Endothelial cell (in vitro differentiated cells): ENCODE results near the gene GADD45G. TPM values are rescaled to one million over a fixed set of nuclear protein-coding genes. Genes with fewer than 3 reads are reported as not detected.
A peak's percentile ranks its signal among the peaks of the same experiment; 100 is the strongest.

Source experiments
- DNase-seq: peaks from one replicate; pipeline ENCODE4 v3.0.0; 2021; ENCODE audit warnings: low spot score
- H3K27ac Mint-ChIP-seq: one replicate; pipeline ENCODE4 v1.8.0; 2021; ENCODE audit warnings: mixed read lengths, inconsistent platforms; ENCODE audit not compliant: unreplicated experiment
- H3K27me3 Mint-ChIP-seq: one replicate; pipeline ENCODE4 v1.8.0; 2021; ENCODE audit warnings: mild to moderate bottlenecking, moderate library complexity, mixed read lengths, inconsistent platforms; ENCODE audit not compliant: unreplicated experiment
- H3K36me3 Mint-ChIP-seq: one replicate; pipeline ENCODE4 v1.8.0; 2021; ENCODE audit warnings: mild to moderate bottlenecking, low read depth, mixed read lengths, inconsistent platforms; ENCODE audit not compliant: unreplicated experiment
- H3K4me1 Mint-ChIP-seq: one replicate; pipeline ENCODE4 v1.8.0; 2021; ENCODE audit warnings: mild to moderate bottlenecking, mixed read lengths, inconsistent platforms; ENCODE audit not compliant: unreplicated experiment
- H3K4me3 Mint-ChIP-seq: one replicate; pipeline ENCODE4 v1.8.0; 2021; ENCODE audit warnings: mild to moderate bottlenecking, mixed read lengths, inconsistent platforms; ENCODE audit not compliant: unreplicated experiment
- H3K9me3 Mint-ChIP-seq: one replicate; pipeline ENCODE4 v1.8.0; 2021; ENCODE audit warnings: mixed read lengths, inconsistent platforms; ENCODE audit not compliant: unreplicated experiment
- CTCF ChIP-seq: fragments of 200-600 bp; sonication (generic); IDR thresholded peaks from one replicate; pipeline ENCODE4 v1.5.0; 2021; ENCODE audit warnings: antibody characterized with exemption; ENCODE audit not compliant: unreplicated experiment
- total RNA-seq: library from RNA; stranded (reverse); fragmentation: NEBNext Ultra II Directional; extraction: Animal tissue kit (Norgen Biotek cat#: 25700); gene quantifications from one replicate; pipeline ENCODE4 v1.2.1, GENCODE V29; 2021; ENCODE audit not compliant: unreplicated experiment

GADD45G gene
- total RNA-seq, 1 donor from 2014 or later = 6.2 TPM

DNA sequence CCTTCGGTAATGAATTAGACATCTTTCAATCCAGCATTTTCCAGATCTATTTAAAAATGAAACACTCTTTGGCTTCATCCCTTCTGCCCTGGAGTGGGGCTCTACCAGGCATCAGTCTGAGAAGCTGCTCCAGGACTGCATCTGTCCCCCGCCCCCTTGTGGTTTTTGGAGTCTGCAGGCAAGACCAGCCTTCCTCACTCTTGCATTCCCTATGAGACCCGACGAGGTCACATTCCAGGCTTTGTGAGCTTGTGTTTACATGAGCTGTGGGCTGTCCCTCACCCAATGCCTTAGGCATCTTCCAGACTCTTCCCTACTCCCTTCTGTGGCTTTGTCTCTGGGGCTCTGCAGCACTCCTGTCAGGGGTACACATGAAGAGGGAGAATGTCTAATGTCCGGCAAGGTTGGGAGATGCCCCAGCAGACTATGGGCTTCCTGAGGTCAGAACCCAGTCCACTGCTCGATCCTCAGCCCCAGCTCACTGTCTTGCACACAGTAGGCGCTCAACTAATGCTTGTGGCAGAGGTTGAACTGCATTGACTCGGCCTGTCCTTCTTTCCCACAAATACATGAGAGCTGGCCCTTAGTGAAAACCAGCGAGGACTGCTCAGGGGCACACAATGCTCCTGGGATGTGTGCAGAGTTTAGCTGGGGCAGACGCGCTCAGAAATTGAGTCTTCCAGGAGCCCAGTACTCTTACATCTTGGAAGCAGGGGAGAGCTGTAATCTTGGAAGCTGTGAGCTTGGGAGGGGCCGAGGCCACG is 11.7 kb upstream of the GADD45G start:
- no peaks in the 10 kb centered on the region for H3K36me3 Mint-ChIP-seq
- no peaks in the 10 kb centered on the region for H3K4me1 Mint-ChIP-seq
- H3K4me3 Mint-ChIP-seq = no peak overlapping the region
- no peak overlapping the region for H3K27ac Mint-ChIP-seq
- no peaks in the 10 kb centered on the region for H3K9me3 Mint-ChIP-seq
- no peak for TF ChIP-seq CTCF
- H3K27me3 Mint-ChIP-seq = peaks cover 7% of the 10 kb centered on the region
- DNase-seq = peak; percentile 33

GRCh38 chr9:89593727-89594427 is 10.9 kb upstream of the GADD45G start:
- Mint-ChIP-seq H3K4me1 (no peaks in the 10 kb centered on the region), H3K36me3 (no peaks in the 10 kb centered on the region), H3K4me3 (no peak overlapping the region), H3K27ac (no peak overlapping the region), H3K9me3 (no peaks in the 10 kb centered on the region), H3K27me3 (peaks cover 7% of the 10 kb centered on the region)
- peak; percentile 79 for DNase-seq
- peak; percentile 74 for TF ChIP-seq CTCF

DNA sequence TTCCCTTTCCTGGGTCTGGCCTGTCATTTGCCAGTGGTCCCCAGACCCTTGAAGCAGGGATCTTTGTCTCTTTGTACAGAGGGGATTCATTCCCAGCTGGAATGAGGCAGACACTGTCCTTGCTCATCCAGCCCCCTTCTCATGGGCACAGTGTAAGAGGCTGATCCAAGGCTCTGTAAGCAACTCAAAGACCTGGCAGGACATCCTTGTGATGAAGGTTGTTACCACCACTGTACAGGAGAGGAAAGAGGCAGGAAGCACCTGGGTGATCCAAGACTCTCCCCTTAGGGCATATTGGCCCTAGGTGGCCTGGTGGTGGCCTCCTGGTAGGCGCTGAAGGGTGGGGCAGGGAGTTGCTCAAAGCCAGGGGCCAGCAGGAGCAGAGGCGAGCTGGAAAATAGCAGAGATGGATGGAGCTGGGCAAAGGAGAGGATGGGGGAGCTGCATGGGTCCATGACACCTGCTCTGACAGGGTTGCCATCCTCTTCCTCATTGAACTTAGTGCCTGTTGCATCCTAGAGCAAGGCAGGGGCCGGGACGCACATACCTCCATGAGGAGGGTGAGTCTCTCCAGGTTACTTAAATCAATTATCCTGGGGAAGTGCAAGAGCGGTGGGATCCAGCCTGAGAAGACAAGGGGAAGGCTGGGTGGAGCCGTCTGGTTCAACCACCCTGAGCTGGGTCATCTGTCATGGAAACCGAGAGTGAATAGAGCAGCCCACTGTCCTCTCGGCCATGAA is 9.8 kb upstream of the GADD45G start:
- no peak for DNase-seq
- no peaks in the 10 kb centered on the region for H3K9me3 Mint-ChIP-seq
- no peak for TF ChIP-seq CTCF
- H3K36me3 Mint-ChIP-seq = no peaks in the 10 kb centered on the region
- no peaks in the 10 kb centered on the region for H3K4me1 Mint-ChIP-seq
- H3K27me3 Mint-ChIP-seq = peaks cover 7% of the 10 kb centered on the region
- no peak overlapping the region for H3K4me3 Mint-ChIP-seq
- no peak overlapping the region for H3K27ac Mint-ChIP-seq

DNA sequence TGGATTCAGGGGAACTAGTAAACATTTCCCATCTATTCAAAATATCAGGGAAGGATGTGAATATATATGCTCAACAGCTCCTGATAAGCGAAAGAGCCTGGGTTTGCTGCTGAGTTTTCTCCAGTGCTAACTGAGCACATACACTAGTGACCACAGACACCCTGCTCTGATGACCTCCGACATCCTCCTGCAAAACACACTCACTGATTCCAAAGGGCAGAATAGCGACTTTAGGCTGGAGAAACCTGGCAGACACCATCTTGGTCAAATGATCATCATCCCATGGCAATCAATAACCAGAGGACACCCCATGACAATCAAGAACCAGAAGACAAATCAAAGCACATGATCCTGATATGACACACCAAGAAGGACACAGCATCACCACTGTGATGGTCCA is 9.2 kb upstream of the GADD45G start:
- Mint-ChIP-seq H3K36me3 (no peaks in the 10 kb centered on the region), H3K4me3 (no peak overlapping the region), H3K27ac (no peak overlapping the region), H3K9me3 (no peaks in the 10 kb centered on the region), H3K4me1 (no peaks in the 10 kb centered on the region), H3K27me3 (peaks cover 7% of the 10 kb centered on the region)
- TF ChIP-seq CTCF = no peak
- no peak for DNase-seq
